CD14-positive monocyte (primary cell): ENCODE measurements around the gene FAM221A. TPM values are rescaled to one million over a fixed set of nuclear protein-coding genes. Genes with fewer than 3 reads are reported as not detected.

Source experiments
- DNase-seq, 3 donors: peaks; one replicate each; pipeline ENCODE4 v3.0.0-alpha.2; 2011 to 2022
- H2AFZ ChIP-seq: 2 replicates; pipeline ENCODE4 v1.6.0; 2012; ENCODE audit warnings: mild to moderate bottlenecking, low read depth, low read length, inconsistent platforms; ENCODE audit not compliant: insufficient read depth, poor library complexity, severe bottlenecking
- H3K27ac ChIP-seq, 2 donors: 1 replicate in 1 of 2; 2 replicates in 1 of 2; pipeline ENCODE4 v1.5.1; 2012 to 2013; ENCODE audit warnings: low read length in 2 of 2, control low read depth in 1 of 2, inconsistent platforms in 1 of 2, low read depth in 1 of 2, mild to moderate bottlenecking in 1 of 2
- H3K27me3 ChIP-seq, 2 donors: one replicate each; pipeline versions ENCODE4 v1.6.0 to v1.6.1; 2011 to 2013; ENCODE audit warnings: low read length in 2 of 2; ENCODE audit not compliant: control insufficient read depth in 2 of 2, insufficient read depth in 2 of 2
- H3K36me3 ChIP-seq, 2 donors: replicated peaks in 1 of 2; 1 replicate in 1 of 2; 2 replicates in 1 of 2; pipeline versions ENCODE4 v1.5.1 to v1.6.1; 2012 to 2013; ENCODE audit warnings: low read length in 2 of 2, control low read depth in 1 of 2, inconsistent platforms in 1 of 2, mild to moderate bottlenecking in 1 of 2; ENCODE audit not compliant: insufficient read depth in 2 of 2, control insufficient read depth in 1 of 2
- H3K4me1 ChIP-seq, 2 donors: 1 replicate in 1 of 2; 2 replicates in 1 of 2; pipeline versions ENCODE4 v1.5.1 to v1.6.1; 2012 to 2013; ENCODE audit warnings: low read length in 2 of 2, control low read depth in 1 of 2, inconsistent platforms in 1 of 2, mild to moderate bottlenecking in 1 of 2, moderate library complexity in 1 of 2; ENCODE audit not compliant: insufficient read depth in 2 of 2, control insufficient read depth in 1 of 2
- H3K4me2 ChIP-seq: replicated peaks from 2 replicates; pipeline ENCODE3; 2012; ENCODE audit warnings: low read length, moderate library complexity, mild to moderate bottlenecking; ENCODE audit not compliant: poor library complexity, severe bottlenecking; ENCODE audit errors: extremely low read depth
- H3K4me3 ChIP-seq, 3 experiments: fragments of 200-600 bp in 1 of 3; sonication (generic) in 1 of 3; replicated peaks in 1 of 3; 1 replicate in 2 of 3; 2 replicates in 1 of 3; pipeline ENCODE4 v1.5.1; 2011 to 2013; ENCODE audit warnings: low read length in 3 of 3, mild to moderate bottlenecking in 3 of 3, control low read depth in 2 of 3, low read depth in 2 of 3, inconsistent platforms in 1 of 3, moderate library complexity in 1 of 3
- H3K79me2 ChIP-seq: 2 replicates; pipeline ENCODE4 v1.6.0; 2012; ENCODE audit warnings: mild to moderate bottlenecking, control low read depth, inconsistent platforms, low read length, moderate library complexity; ENCODE audit not compliant: insufficient read depth
- H3K9ac ChIP-seq: 2 replicates; pipeline ENCODE4 v1.6.0; 2017; ENCODE audit warnings: low read length, mild to moderate bottlenecking; ENCODE audit not compliant: insufficient read depth, poor library complexity, severe bottlenecking
- H3K9me3 ChIP-seq, 2 donors: replicated peaks in 1 of 2; 1 replicate in 1 of 2; 2 replicates in 1 of 2; pipeline versions ENCODE4 v1.5.1 to v1.6.1; 2012 to 2013; ENCODE audit warnings: low read length in 2 of 2, control low read depth in 1 of 2; ENCODE audit not compliant: control insufficient read depth in 1 of 2, insufficient read depth in 1 of 2
- H4K20me1 ChIP-seq: 2 replicates; pipeline ENCODE4 v1.6.0; 2012; ENCODE audit warnings: mild to moderate bottlenecking, low read length, control low read depth, moderate library complexity; ENCODE audit not compliant: insufficient read depth
- H3K27ac Mint-ChIP-seq, 7 donors: one replicate each; pipeline ENCODE4 v1.8.0; 2020; ENCODE audit warnings: mild to moderate bottlenecking in 7 of 7, mixed read lengths in 7 of 7, moderate library complexity in 6 of 7, inconsistent platforms in 2 of 7
- H3K27me3 Mint-ChIP-seq, 3 donors: one replicate each; pipeline ENCODE4 v1.8.0; 2021 to 2022; ENCODE audit warnings: low read depth in 3 of 3, mild to moderate bottlenecking in 3 of 3, mixed read lengths in 3 of 3, moderate library complexity in 3 of 3, inconsistent platforms in 1 of 3
- H3K36me3 Mint-ChIP-seq, 2 donors: one replicate each; pipeline ENCODE4 v1.8.0; 2020; ENCODE audit warnings: mixed read lengths in 2 of 2, inconsistent platforms in 1 of 2, mild to moderate bottlenecking in 1 of 2
- H3K4me1 Mint-ChIP-seq: one replicate; pipeline ENCODE4 v1.8.0; 2020; ENCODE audit warnings: mild to moderate bottlenecking, mixed read lengths
- H3K4me3 Mint-ChIP-seq, 2 donors: one replicate each; pipeline ENCODE4 v1.8.0; 2020; ENCODE audit warnings: mild to moderate bottlenecking in 2 of 2, mixed read lengths in 2 of 2, moderate library complexity in 1 of 2
- H3K9me3 Mint-ChIP-seq, 7 donors: one replicate each; pipeline ENCODE4 v1.8.0; 2020 to 2022; ENCODE audit warnings: mixed read lengths in 7 of 7, mild to moderate bottlenecking in 6 of 7, moderate library complexity in 6 of 7, inconsistent platforms in 2 of 7
- CTCF ChIP-seq: fragments of 200-600 bp; IDR thresholded peaks from one replicate; pipeline ENCODE4 v1.8.0; 2022; ENCODE audit warnings: antibody characterized with exemption, mild to moderate bottlenecking
- WGBS: methylation state at CpG from one replicate; pipeline ENCODE4 v1.1.5; 2013; ENCODE audit warnings: missing lambda C conversion rate; ENCODE audit not compliant: insufficient coverage; 5-methylcytosine and 5-hydroxymethylcytosine counted together
- intact Hi-C, 2 donors: fragments of 100-400 bp; cut with micrococcal nuclease; formaldehyde crosslinking; loops; one replicate each; pipeline versions ENCODE4 v1.15.0 to v1.15.1; 2023
- polyA plus RNA-seq, 3 donors: library from polyadenylated mRNA; depleted of rRNA in 1 of 3; unstranded in 2 of 3; stranded (reverse) in 1 of 3; fragments of 300-500 nt in 2 of 3; fragments of >200 nt in 1 of 3; fragmentation: Illumina TruSeq in 2 of 3; gene quantifications; 1 replicate in 2 of 3; 2 replicates in 1 of 3; pipeline ENCODE4 v1.2.3, GENCODE V29; 2012 to 2021

Gene FAM221A
- polyA plus RNA-seq, 3 donors, result 1.4 to 7.8 (median 2.1) TPM

- Mint-ChIP-seq H3K9me3 (no peaks in the 10 kb centered on the region), H3K4me3 (no peak overlapping the region), H3K4me1 (no peaks in the 10 kb centered on the region), H3K27ac (no peak overlapping the region), H3K27me3 (peaks cover 0 to 2% (median 1%) of the 10 kb centered on the region in 3 donors), H3K36me3 (no peaks in the 10 kb centered on the region)
- Histone ChIP-seq H3K79me2 (no peaks in the 10 kb centered on the region), H3K27me3 (no peaks in the 10 kb centered on the region), H3K4me2 (no peak overlapping the region), H3K36me3 (no peaks in the 10 kb centered on the region), H4K20me1 (no peaks in the 10 kb centered on the region), H3K4me1 (no peaks in the 10 kb centered on the region), H3K9me3 (no peaks in the 10 kb centered on the region), H3K9ac (no peak overlapping the region), H3K4me3 (no peak overlapping the region), H3K27ac (no peak overlapping the region), H2AFZ (no peak overlapping the region)
- WGBS, result 60% methylated on average over 1 of the region's 6 CpGs
- intact Hi-C loops, result loop anchor here in 1 of 2 donors (10.0 kb wide), 1 partner anchor 440 kb away; no protein-coding TSS in a partner anchor
- no peak for DNase-seq
- TF ChIP-seq CTCF, result no peak
Measured at GRCh38 chr7:23715099-23715498, 35.1 kb downstream of the FAM221A start.

- intact Hi-C loops, result loop anchor here in 1 of 2 donors (10.0 kb wide), 1 partner anchor 443 kb away; no protein-coding TSS in a partner anchor
- Histone ChIP-seq H3K9me3 (no peaks in the 10 kb centered on the region), H3K4me2 (no peak overlapping the region), H3K9ac (no peak overlapping the region), H3K4me1 (no peaks in the 10 kb centered on the region), H3K27ac (no peak overlapping the region), H4K20me1 (no peaks in the 10 kb centered on the region), H3K79me2 (no peaks in the 10 kb centered on the region), H3K27me3 (no peaks in the 10 kb centered on the region), H2AFZ (no peak overlapping the region), H3K36me3 (no peaks in the 10 kb centered on the region), H3K4me3 (no peak overlapping the region)
- no peak for TF ChIP-seq CTCF
- Mint-ChIP-seq H3K4me1 (no peaks in the 10 kb centered on the region), H3K4me3 (no peak overlapping the region), H3K36me3 (no peaks in the 10 kb centered on the region), H3K9me3 (no peaks in the 10 kb centered on the region), H3K27ac (no peak overlapping the region), H3K27me3 (peaks cover 0 to 3% (median 1%) of the 10 kb centered on the region in 3 donors)
- WGBS, result no CpG with 5 or more reads among the region's 1 CpG
- DNase-seq, result no peak
Measured at GRCh38 chr7:23717788-23718187, 37.8 kb downstream of the FAM221A start.
